Daoy (cell line): Measurements from ENCODE around the gene KDM1A. TPM values are rescaled to one million over a fixed set of nuclear protein-coding genes. Genes with fewer than 3 reads are reported as not detected.
A peak's percentile ranks its signal among the peaks of the same experiment; 100 is the strongest.

ENCODE experiments used
- DNase-seq: peaks from one replicate; pipeline ENCODE4 v3.0.0-alpha.2; 2015; ENCODE audit warnings: low read depth
- total RNA-seq: library from RNA; depleted of rRNA; stranded (reverse); fragments of >200 nt; shearing (Covaris generic); gene quantifications from 2 replicates; pipeline ENCODE4 v1.2.3, GENCODE V29; 2014

KDM1A gene
- total RNA-seq, 1 experiment from 2014 or later, result 194 TPM

DNA sequence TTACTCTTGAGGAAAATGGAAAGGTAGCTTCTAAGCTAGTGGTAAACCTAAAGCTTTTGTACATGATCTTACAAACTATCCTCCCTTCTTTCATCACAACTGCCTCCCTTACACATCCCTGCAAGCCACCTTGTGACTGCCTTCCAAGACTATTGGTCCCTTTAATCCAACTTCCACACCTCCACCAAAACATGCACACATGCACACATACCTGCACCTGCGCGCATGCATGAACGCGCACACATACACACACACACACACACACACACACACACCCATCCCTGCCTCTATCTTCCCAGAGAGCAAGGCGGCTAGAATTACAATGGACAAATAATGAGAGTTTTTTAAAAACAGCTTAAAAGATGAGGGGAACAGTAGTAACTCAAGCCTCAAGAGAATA lies 91.1 kb downstream of the KDM1A start:
- no peak for DNase-seq

DNA sequence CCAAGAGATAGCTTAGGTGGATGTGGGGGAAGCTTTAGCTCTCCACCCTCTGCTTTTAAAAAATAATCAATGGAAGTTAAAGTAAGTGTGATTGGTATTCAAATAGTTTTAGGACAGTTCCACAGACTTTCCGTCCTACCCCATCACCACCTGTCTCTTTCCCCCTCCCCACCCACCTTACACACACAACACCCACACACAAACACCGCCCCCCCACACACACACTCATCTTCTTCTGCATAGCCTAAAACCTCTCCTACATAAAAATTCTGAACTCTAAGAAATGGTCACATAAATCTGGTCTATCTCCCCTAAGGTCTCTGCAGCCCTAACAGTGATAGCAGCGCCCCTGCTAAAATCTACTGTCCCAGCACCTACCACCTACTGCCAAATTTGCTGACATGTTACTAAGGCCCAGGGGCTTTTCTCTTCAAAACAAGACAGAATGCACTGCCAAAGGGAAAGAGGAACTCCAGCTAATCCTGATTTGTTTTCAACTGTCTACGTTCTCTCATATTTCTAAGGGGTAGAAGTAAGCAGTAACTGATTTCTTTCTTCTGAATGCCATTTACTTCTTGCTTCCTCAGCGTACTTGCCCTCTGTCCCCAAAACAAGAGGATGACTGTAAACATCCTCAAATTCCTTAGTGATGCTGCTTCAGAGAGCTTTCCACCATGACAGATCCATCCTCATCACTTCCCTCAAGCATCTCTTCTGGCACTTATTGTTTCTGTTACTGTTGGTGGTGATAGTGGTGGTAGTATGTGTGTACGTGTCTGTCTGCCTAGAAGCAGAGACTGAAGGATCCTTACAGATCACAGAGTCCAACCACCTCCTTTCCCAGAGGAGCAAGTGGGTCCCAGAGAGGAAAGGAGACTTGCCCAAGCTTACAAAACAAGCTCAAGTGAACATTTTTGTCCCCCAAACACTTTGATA lies 92.6 kb downstream of the KDM1A start:
- no peak for DNase-seq

DNA sequence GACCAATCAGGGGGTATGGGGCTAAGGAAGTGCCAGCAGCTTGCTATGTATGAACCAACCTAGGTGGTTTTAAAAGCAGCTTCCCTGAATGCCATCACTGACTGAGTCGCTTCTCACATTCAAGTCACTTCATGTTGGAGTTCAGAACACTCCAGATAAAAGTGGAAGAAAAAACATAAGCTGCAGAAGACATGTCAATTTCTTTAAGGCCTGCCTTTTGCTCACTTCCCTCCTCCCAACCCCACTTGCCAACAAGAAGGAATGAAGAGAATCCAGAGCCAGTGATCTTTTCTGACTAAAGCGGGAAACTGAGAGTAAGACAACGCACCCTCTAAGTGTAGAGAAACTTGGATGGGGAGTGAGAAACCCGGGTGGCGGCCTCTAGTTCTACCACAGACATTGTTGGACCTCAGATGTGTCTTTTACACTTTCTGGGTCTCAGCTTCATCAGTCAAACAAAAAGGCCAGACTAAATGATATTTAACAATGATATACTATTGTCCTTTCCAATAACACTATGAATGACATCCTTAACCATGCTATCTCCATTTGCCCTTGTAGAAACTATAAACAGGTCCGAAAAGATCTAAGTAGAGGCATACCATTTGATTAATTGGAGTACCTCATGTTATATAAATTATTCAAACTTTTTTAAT lies 95.3 kb downstream of the KDM1A start:
- no peak for DNase-seq

DNA sequence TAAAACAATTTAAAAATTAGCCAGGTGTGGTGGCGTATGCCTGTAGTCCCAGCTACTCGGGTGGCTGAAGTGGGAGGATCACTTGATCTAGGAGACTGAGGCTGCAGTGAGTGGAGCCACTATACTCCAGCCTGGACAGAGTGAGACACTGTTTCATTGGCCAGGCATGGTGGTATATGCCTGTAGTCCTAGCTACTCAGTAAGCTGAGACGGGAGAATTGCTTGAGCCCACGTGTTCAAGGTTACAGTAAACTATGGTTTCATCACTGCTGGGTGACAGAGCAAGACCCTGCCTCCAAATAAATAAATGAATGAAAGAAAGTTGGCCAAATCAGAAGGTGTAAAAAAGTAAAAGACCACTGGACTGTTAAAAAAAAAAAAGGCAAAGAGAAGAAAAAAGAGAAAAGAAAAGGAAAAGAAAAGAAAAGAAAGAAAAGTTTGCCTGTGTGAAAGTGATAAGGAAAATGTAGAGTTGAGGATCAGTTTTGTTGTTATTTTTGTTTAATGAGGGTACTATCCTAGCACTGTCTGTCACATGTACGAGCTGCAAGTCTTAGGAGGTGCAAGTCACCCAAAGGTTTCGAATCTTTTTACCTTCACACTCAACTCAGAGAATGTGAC lies 97.1 kb downstream of the KDM1A start:
- DNase-seq, result no peak

DNA sequence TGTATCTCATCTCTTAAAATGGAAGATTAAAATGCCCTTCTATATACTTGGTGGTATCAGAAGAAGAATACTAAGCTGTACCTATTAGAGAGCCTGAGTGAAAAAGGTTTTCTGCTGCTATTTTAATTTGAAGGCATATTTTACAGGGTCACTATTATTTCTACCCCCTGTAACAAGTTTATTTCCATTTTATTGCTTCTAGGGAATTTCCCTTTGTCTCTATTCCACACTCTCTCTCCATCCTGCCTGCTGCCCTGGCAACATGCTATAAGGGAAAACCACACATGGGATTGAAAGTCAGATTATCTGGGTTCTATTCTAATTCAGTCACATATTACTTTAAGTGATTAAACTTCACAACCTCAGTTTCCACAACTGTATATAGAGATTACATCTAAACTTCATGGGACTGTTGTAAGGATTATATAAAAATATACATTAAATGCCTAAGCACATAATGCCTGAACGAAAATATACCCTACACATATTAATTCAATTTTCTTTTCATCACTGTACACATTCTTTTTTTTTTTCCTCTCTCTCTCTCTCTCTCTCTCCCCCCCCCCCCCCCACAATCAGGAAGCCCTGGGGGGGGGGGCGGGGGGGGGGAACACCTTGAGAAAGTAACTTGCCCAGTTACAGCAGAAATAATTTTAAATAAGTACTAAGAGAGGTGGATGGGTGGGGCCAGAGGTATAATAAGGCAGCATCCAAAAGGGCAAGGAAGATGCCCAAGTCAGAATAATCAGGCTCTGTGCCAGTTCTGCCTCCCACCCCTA lies 97.8 kb downstream of the KDM1A start:
- DNase-seq, result peak; percentile 35

DNA sequence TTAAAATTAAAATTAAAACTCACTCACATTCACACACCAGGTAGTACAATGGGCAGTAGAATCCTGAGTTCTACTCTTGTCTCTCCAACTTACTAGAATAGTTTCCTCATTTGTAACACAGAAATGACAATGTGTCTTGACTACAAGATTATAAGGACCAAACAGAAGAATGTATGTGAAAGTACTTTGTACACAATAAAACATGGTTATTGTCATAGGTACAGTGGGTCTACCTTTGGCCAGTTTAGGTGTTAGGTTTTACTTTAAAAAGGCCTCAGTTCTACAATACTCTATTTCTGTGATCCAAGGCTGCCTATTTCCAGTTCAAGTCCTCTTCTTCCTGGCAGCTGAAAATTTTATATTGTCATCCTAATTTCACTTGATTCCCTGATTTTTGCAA lies 99.1 kb downstream of the KDM1A start:
- DNase-seq, result no peak

DNA sequence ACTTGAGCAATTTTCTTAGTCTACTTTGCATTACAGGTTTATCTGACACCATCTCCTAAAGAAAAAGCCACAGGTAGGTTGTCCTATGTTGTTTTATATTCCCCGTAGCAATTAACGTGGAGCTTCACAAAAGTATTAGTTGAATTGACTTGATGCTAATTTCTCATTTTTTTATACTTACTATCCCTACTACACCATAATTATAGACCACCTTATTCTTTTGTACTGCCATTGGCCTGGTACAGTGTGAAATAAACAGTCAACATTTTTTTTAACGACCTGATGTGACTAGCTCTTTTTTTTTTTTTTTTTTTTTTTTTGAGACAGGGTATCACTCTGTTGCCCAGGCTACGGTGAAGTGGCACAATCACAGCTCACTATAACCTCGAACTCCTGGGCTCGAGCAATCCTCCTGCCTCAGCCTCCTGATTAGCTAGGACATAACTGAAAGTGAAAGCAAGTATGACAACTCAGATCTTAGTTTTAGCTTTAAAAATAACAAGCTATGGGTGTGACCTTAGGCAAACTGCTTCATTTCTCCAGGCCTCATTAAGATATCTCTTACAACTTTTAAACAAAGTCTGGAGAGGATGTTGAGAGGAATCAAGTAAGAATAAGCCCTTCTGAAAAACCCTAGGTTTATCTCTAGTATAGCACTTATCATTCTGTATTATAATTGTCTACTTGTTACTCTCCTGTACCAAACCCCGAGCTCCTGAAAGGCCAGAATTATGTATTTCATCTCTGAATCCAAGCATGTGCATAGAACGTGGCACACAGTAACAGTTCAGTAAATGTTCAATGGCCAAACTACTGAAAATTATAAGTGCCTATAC lies 99.9 kb downstream of the KDM1A start:
- DNase-seq, result peak; percentile 55

DNA sequence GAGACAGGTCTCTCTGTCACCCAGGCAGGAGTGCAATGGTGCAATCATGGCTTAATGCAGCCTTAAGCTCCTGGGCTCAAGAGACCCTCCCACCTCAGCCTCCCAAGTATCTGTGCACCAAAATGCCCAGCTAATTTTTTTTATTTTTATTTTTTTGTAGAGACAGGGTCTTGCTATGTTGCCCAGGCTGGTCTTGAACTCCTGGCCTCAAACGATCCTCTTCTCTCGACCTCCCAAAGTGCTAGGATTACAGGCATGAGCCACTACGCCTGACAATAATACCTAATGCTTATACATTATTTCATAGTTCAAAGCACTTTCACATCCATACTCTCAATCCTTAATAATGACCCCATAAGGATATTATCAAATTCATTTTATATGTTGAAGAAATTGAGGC lies 101.1 kb downstream of the KDM1A start:
- no peak for DNase-seq

DNA sequence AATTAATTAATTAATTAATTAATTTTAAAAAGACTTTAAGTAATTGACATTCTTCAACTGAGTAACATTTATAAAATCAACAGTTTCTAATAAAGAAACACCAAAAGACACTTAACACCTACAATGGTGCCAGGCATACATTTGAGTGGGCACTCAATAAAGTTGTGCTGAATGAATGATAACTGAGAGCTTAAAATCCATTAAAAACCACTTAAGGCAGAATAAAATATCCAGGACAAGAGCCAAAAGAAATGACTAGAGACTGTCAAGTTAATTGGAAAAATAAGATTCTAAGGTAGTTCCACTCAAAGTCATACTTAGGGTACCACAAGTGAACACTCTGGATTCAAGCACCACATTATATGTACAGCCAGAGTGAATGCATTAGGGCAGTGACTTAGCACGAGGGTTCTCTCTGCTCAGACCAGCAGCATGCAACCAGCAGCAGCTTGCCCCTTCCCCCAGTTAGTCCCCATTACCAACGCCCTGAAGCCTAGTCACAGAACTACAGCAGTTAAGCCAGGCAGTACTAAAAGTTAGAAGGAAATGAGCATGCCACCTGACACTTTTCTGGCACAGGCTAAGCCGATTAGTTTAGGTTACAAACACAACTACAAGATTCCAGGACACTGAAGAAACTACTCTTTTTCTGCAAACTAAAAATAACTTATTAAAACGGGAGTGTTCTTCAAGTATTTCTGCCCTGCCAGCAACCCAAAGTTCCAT lies 102.9 kb downstream of the KDM1A start:
- DNase-seq, result peak; percentile 67

DNA sequence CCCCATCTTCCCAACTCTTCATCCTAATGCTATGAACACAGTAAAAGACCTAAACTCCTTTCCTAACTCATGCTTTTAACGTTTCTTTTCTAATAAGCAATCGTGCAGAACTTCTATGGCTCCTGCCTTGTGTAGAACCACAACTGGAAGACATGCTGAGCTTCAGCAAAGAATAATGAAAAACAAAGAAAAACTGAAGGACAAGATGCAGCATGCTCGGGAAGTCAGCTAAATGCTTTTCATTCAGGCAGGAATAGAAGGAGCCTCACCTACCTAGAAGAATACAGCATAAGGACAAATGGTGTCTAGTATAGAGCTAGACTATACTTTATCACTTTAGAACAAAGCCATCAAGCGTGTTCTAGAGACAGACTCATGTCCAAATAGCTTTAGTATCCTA lies 103.5 kb downstream of the KDM1A start:
- DNase-seq, result no peak

DNA sequence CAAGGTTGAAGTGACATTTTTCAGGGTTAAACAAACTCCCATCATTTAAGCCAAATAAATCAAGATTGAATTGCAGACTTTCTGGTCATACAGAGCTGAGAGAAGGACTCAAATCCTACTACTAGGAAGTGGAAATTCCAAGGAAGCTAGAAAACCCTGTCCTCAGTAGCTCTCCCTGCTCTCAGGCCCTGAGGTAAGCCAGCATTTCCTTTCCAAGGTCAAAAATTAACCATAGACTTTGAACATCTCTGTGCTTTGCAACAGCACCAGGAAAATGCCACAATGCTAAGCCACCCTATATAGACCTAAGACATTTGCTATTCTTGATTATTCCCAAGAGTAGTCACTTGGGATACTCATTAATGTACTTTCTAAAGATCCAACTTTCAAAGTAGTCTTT lies 104.3 kb downstream of the KDM1A start:
- no peak for DNase-seq

DNA sequence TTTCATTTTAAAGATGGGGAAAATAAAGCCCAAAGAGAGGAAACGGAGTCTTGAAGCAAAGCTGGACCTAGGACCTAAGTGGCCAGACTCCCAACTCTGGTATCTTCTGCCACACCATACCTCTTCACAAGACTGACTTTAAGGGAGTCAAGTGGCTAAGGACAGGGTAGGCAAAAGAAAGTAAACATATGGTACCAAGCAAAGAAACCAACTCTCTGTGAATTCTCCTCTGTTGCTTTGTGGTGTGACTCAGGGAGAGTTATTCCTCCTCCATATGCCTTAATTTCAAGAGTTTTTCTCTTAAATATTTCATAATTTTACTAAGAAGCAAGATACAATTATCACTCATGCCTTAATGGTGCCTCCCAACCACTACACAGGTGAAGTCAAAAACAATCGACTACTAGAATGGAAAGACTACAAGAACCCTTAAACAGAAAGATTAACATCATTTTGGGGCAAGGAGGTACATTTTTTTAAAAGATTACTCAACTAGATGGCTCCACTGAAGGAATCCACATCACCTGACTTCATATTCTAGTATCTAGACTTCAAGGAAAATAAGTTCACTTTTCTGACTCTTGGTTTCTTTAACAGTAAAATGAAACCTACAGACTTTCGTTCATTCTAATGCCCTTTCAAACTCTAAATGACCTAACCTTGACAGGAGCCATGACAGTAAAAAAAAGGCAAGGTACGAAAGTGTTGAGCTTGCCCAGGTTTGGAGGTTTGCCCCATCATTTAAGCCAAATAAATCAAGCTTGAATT lies 105.2 kb downstream of the KDM1A start:
- DNase-seq, result no peak

DNA sequence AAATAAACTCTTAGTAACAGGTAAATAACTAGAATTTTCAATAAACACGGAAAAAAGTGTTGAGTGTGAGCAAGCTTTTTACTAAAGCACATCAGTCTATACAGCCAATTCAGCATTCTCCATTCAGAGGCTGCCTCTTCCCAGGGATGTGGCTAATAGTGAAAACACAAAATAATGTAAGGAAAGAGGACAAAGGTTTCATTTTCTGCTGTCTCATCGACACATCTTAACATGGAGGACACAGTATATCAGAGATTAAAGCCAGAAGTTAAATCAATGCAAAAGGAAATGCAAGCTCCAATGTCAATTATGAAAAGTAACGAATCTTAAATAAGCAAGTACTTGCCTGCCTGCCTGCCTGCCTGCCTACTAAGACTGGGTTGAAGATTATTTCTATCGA lies 106.2 kb downstream of the KDM1A start:
- DNase-seq, result no peak

DNA sequence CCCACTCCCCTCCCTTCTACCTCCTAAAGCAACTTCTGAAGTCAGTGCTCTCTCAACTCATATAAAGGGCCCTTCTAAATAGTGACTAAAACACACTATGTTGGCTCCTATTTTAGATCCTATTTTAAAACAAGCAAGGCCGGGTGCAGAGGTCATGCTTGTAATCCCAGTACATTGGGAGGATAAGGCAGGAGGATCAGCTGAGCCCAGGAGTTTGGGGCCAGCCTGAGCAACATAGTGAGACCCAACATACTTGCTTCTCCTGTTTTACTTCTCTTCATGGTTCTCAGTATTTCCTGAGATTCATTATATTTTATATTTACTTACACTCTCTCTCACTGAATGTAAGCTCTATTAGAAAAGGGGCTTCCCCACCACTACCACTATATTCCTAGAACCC lies 106.9 kb downstream of the KDM1A start:
- DNase-seq, result no peak

DNA sequence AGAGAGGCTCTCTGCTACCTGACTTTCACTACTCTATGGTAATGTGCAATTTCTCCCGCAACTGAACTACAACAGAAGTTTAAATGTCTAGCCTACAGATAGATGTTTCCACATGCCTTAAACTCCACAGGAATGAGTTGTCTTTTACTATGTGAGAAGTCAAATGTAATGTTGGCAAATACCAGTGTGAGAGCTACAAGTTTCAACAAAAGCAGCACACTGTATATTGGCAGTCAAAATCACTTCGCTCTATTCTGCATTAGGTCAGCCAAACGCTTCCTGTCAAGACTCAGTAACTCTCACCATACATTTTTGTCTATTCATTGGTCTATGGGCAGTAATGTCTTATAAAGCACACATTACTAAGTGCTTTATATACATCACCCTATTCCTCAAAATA lies 107.5 kb downstream of the KDM1A start:
- DNase-seq, result no peak

DNA sequence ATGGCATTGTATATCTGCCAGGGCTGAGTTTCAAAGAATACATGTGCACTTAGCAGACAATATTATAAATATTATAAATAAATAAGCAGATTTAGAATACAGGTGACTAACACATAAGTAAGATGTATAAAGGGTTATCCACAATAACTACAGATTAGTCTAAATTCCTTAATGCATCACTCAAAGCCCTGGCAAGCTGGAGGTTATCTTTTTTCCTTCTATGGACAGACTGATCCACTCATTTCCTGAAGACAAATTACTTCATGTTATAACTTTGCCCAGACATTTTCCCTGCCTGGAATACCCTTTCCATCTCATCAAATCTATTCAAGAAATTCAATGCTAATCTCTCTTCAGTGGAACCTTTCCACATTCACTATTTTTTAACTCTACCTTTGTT lies 110.6 kb downstream of the KDM1A start:
- no peak for DNase-seq

DNA sequence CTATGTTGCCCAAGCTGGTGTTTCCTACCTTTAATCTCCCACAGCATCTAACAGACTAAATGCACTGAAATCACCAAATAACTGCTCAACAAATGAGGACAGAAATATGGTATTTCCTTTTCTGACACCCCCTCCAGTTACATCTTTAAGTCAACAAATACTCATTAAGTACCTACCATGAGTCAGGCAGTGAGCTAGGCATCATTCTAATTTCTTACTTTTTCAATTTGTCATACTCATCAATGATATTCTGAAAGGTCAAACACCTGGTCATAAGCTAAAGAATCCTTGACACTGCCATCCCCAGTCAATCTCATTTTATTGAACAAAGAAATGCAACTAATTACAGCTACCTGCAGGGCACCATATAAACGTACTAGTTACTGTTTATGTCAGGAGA lies 112.8 kb downstream of the KDM1A start:
- no peak for DNase-seq
